Activated T-helper 1 cell treated with anti-CD3 and anti-CD28 coated beads, Interleukin-2, amount 50 U/mL, for 16 hours (primary cell): ENCODE data around the gene FREM1.

Experiments used
- DNase-seq, 2 donors: peaks; one replicate each; pipeline ENCODE4 v3.0.0-alpha.2; 2020; ENCODE audit warnings: low read depth in 1 of 2, low spot score in 1 of 2

Gene FREM1

GRCh38 chr9:14823800-14824199, 86.4 kb downstream of the FREM1 start:
- DNase-seq, result no peak

GRCh38 chr9:14822666-14823065, 87.6 kb downstream of the FREM1 start:
- no peak for DNase-seq

- DNase-seq, result no peak
Observed at GRCh38 chr9:14819183-14819582, 91.0 kb downstream of the FREM1 start.

GRCh38 chr9:14814249-14814628, 96.0 kb downstream of the FREM1 start:
- no peak for DNase-seq

GRCh38 chr9:14813336-14814248, 96.6 kb downstream of the FREM1 start:
- no peak for DNase-seq

GRCh38 chr9:14812806-14813205, 97.4 kb downstream of the FREM1 start:
- no peak for DNase-seq

GRCh38 chr9:14811844-14812243, 98.4 kb downstream of the FREM1 start:
- no peak for DNase-seq

- DNase-seq, result no peak
Observed at GRCh38 chr9:14806941-14807520, 103.2 kb downstream of the FREM1 start.

GRCh38 chr9:14799030-14799429, 111.2 kb downstream of the FREM1 start:
- no peak for DNase-seq

- no peak for DNase-seq
Observed at GRCh38 chr9:14797435-14797834, 112.8 kb downstream of the FREM1 start.

GRCh38 chr9:14793389-14793788, 116.8 kb downstream of the FREM1 start:
- no peak for DNase-seq

- no peak for DNase-seq
Observed at GRCh38 chr9:14790628-14791027, 119.6 kb downstream of the FREM1 start.

- DNase-seq, result no peak
Observed at GRCh38 chr9:14788846-14789245, 121.4 kb downstream of the FREM1 start.

GRCh38 chr9:14783358-14783757, 126.9 kb downstream of the FREM1 start:
- DNase-seq, result no peak

GRCh38 chr9:14782286-14783051, 127.8 kb downstream of the FREM1 start:
- no peak for DNase-seq

- DNase-seq, result no peak
Observed at GRCh38 chr9:14780693-14781092, 129.5 kb downstream of the FREM1 start.

GRCh38 chr9:14780251-14780650, 130.0 kb downstream of the FREM1 start:
- no peak for DNase-seq

- no peak for DNase-seq
Observed at GRCh38 chr9:14779566-14780022, 130.6 kb downstream of the FREM1 start.

GRCh38 chr9:14778565-14778964, 131.7 kb downstream of the FREM1 start:
- DNase-seq, result no peak

- DNase-seq, result no peak
Observed at GRCh38 chr9:14775917-14776316, 134.3 kb downstream of the FREM1 start.

- no peak for DNase-seq
Observed at GRCh38 chr9:14770592-14770991, 139.6 kb downstream of the FREM1 start.

- no peak for DNase-seq
Observed at GRCh38 chr9:14769230-14769571, 141.0 kb downstream of the FREM1 start.
